Heart right ventricle (tissue), 16 donors: ENCODE measurements around the gene TAS2R43. TPM values are rescaled to one million over a fixed set of nuclear protein-coding genes. Genes with fewer than 3 reads are reported as not detected.
"Not testable (repeated sequence)": the region's sequence is repeated elsewhere in the genome, so short reads cannot be mapped to it uniquely, and the experiment has no call there.

ENCODE experiments used
- ATAC-seq, 8 donors: fragments of 200-7000 bp; cut with Tn5 transposase; one replicate each; pipeline ENCODE4 v1.9.1; 2020; ENCODE audit warnings: mild to moderate bottlenecking in 8 of 8, moderate library complexity in 8 of 8, moderate number of reproducible peaks in 1 of 8
- DNase-seq, 2 donors: peaks; one replicate each; pipeline ENCODE4 v3.0.0-alpha.2; 2020
- H3K27ac ChIP-seq, 10 donors: fragments of 200-600 bp; sonication (generic) in 2 of 10; one replicate each; pipeline versions ENCODE4 v1.5.0 to v1.8.0; 2020 to 2022; ENCODE audit warnings: mild to moderate bottlenecking in 3 of 10
- H3K27me3 ChIP-seq, 7 donors: fragments of 200-600 bp; one replicate each; pipeline ENCODE4 v1.8.0; 2021 to 2022; ENCODE audit warnings: mild to moderate bottlenecking in 2 of 7
- H3K36me3 ChIP-seq, 9 donors: fragments of 200-600 bp; sonication (generic) in 1 of 9; one replicate each; pipeline versions ENCODE4 v1.5.0 to v1.8.0; 2020 to 2022; ENCODE audit warnings: mild to moderate bottlenecking in 2 of 9
- H3K4me1 ChIP-seq, 9 donors: fragments of 200-600 bp; sonication (generic) in 1 of 9; one replicate each; pipeline versions ENCODE4 v1.5.0 to v1.8.0; 2020 to 2022; ENCODE audit warnings: mild to moderate bottlenecking in 4 of 9
- H3K4me3 ChIP-seq, 10 donors: fragments of 200-600 bp; sonication (generic) in 2 of 10; one replicate each; pipeline versions ENCODE4 v1.5.0 to v1.8.0; 2020 to 2022; ENCODE audit warnings: mild to moderate bottlenecking in 7 of 10, moderate library complexity in 2 of 10
- H3K9me3 ChIP-seq, 11 donors: fragments of 200-600 bp in 10 of 11; sonication (generic) in 2 of 11; one replicate each; pipeline versions ENCODE4 v1.5.0 to v1.8.0; 2013 to 2022; ENCODE audit warnings: mild to moderate bottlenecking in 2 of 11, control low read depth in 1 of 11, moderate library complexity in 1 of 11
- WGBS, 2 donors: extraction: QIAGEN DNeasy Blood & Tissue Kit; methylation state at CpG; one replicate each; pipeline ENCODE4 v1.1.7; 2013; ENCODE audit warnings: inconsistent platforms in 1 of 2; 5-methylcytosine and 5-hydroxymethylcytosine counted together
- intact Hi-C, 10 donors: fragments of 100-400 bp; cut with DNase I; formaldehyde crosslinking; loops; one replicate each; pipeline versions ENCODE4 v1.11.1 to v1.14.2; 2022
- polyA plus RNA-seq, 2 donors: library from polyadenylated mRNA; stranded (reverse); fragments of 200-250 nt; gene quantifications; one replicate each; pipeline ENCODE4 v1.2.3, GENCODE V29; 2013
- total RNA-seq, 10 donors: library from RNA; stranded (reverse); fragmentation: NEBNext Ultra II Directional in 3 of 10; extraction: Animal tissue kit (Norgen Biotek cat#: 25700) in 3 of 10; gene quantifications; one replicate each; pipeline versions ENCODE4 v1.2.1 to v1.2.4, GENCODE V29; 2021 to 2023
- TF ChIP-seq, protein P1 (sequence below), 9 donors: fragments of 200-600 bp; sonication (generic) in 2 of 9; IDR thresholded peaks; one replicate each; pipeline versions ENCODE4 v1.5.0 to v1.8.0; 2021 to 2022; ENCODE audit warnings: antibody characterized with exemption in 9 of 9, mild to moderate bottlenecking in 5 of 9, moderate library complexity in 1 of 9
- donor health status: Arrhythmogenic right ventricular cardiomyopathy.
- donor health status: ischemic (EF 13 %, LVEDD 7.1; RV severe dilation, severe dysfunction).
- donor health status: healthy with polysubstance abuse.
- donor health status: DM: no; HTN: yes; CAD: no.
- donor health status: DM: no; HTN: no; CAD: no.
- donor health status: ischemic (EF 25% LVEDD 6.9; RV normal size, moderate dysfunction).
- donor health status: ischemic (EF 25% LVEDD 5.7; RV mildly dilated, moderate dysfunction).
- donor health status: healthy.
- donor health status: DM: yes; HTN: yes; CAD: no.
- donor health status: Ischemic cardiomyopathy.
- donor health status: ischemic (EF 35%, LVEDD 5.7; RV mildly dilated, moderate dysfunction).
- donor health status: nonischemic (EF 11% LVEDD 7.7; RV severe dilation, severe dysfunction).
- donor health status: DM: yes; HTN: yes; CAD: no.
- donor health status: PGD.
- donor health status: ischemic (EF 29% LVEDD 5.4; RV normal size, mild dysfunction).
- donor health status: nonischemic (EF 23%, LVEDD 6.1; RV moderate dilation, normal function).

The TAS2R43 gene
- total and polyA plus RNA-seq, 12 donors = 0.28 to 0.53 (median 0.31) TPM; not detected in 8

DNA sequence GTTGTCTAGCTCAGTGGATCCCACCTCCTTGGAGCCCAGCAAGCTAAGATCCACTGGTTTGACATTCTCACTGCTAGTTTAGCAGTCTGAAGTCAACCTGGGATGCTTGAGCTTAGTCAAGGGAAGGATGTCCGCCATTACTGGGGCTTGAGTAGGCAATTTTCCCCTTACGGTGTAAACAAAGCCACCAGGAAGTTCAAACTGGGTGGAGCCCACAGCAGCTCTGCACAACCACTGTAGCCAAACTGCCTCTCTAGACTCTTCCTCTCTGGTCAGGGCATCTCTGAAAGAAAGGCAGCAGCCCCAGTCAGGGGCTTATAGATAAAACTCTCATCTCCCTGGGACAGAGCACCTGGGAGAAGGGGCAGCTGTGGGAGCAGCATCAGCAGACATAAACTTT lies 16.7 kb upstream of the TAS2R43 start:
- WGBS, 2 donors = 78 to 88% methylated on average over 2 of the region's 2 CpGs
- TF ChIP-seq, protein P1, sequence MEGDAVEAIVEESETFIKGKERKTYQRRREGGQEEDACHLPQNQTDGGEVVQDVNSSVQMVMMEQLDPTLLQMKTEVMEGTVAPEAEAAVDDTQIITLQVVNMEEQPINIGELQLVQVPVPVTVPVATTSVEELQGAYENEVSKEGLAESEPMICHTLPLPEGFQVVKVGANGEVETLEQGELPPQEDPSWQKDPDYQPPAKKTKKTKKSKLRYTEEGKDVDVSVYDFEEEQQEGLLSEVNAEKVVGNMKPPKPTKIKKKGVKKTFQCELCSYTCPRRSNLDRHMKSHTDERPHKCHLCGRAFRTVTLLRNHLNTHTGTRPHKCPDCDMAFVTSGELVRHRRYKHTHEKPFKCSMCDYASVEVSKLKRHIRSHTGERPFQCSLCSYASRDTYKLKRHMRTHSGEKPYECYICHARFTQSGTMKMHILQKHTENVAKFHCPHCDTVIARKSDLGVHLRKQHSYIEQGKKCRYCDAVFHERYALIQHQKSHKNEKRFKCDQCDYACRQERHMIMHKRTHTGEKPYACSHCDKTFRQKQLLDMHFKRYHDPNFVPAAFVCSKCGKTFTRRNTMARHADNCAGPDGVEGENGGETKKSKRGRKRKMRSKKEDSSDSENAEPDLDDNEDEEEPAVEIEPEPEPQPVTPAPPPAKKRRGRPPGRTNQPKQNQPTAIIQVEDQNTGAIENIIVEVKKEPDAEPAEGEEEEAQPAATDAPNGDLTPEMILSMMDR (IDR thresholded peaks at IDR 0.05) = no peak
- H3K4me3 ChIP-seq = no peak overlapping the region
- intact Hi-C loops = no loop called here
- H3K9me3 ChIP-seq = peaks cover 0 to 42% (median 5%) of the 10 kb centered on the region in 11 donors
- H3K36me3 ChIP-seq = peaks cover 0 to 11% (median 0%) of the 10 kb centered on the region in 9 donors
- no peaks in the 10 kb centered on the region for H3K27me3 ChIP-seq
- no peaks in the 10 kb centered on the region for H3K4me1 ChIP-seq
- no peak for ATAC-seq
- DNase-seq = no peak
- no peak overlapping the region for H3K27ac ChIP-seq

- intact Hi-C loops = no loop called here
- 61 to 71% methylated on average over 1 of the region's 1 CpG for WGBS, 2 donors
Measured at GRCh38 chr12:11107719-11108118, 15.6 kb upstream of the TAS2R43 start.

GRCh38 chr12:11106288-11106687 lies 14.2 kb upstream of the TAS2R43 start:
- Histone ChIP-seq H3K4me1 (no peaks in the 10 kb centered on the region), H3K27me3 (no peaks in the 10 kb centered on the region), H3K36me3 (peaks cover 0 to 11% (median 0%) of the 10 kb centered on the region in 9 donors), H3K9me3 (peaks cover 0 to 37% (median 1%) of the 10 kb centered on the region in 11 donors), H3K27ac (no peak overlapping the region), H3K4me3 (no peak overlapping the region)
- WGBS, 2 donors = 96% methylated on average over 2 of the region's 2 CpGs
- TF ChIP-seq, protein P1 (IDR thresholded peaks at IDR 0.05) = no peak
- no peak for ATAC-seq
- intact Hi-C loops = no loop called here
- no peak for DNase-seq

More at GRCh38 chr12:11107719-11108118, 15.6 kb upstream of the TAS2R43 start:
- DNase-seq (no peak), ATAC-seq (no peak)
- H3K9me3 ChIP-seq = peaks cover 0 to 44% (median 5%) of the 10 kb centered on the region in 11 donors
- no peaks in the 10 kb centered on the region for H3K27me3 ChIP-seq
- no peaks in the 10 kb centered on the region for H3K4me1 ChIP-seq
- H3K36me3 ChIP-seq = peaks cover 0 to 11% (median 0%) of the 10 kb centered on the region in 9 donors
- no peak overlapping the region for H3K4me3 ChIP-seq
- no peak overlapping the region for H3K27ac ChIP-seq
- TF ChIP-seq, protein P1 (IDR thresholded peaks at IDR 0.05) = no peak

DNA sequence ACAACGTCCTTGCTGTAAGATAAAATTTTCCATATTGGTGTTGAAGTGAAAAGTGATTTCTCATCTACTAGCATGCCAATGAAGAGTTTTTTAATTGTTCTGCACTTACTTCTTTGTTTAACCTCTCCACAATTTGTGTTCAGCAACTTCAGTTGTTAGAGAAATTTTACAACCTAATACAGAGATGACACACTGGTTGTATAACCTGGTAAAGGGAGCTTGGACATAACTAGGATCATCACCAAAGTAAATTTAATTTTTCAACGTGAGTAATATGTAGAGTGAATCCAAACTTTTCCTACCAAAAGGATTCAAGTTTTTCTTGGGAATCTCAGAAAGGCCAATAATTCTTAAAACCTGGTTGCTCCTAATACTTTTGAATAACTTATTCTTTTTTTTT lies 13.4 kb upstream of the TAS2R43 start:
- intact Hi-C loops = no loop called here
- WGBS, 2 donors = 45 to 51% methylated on average over 2 of the region's 2 CpGs
- TF ChIP-seq, protein P1 (IDR thresholded peaks at IDR 0.05) = no peak
- H3K27ac ChIP-seq = no peak overlapping the region
- DNase-seq = no peak
- no peak for ATAC-seq
- no peak overlapping the region for H3K4me3 ChIP-seq
- no peaks in the 10 kb centered on the region for H3K4me1 ChIP-seq
- H3K9me3 ChIP-seq = peaks cover 0 to 30% (median 0%) of the 10 kb centered on the region in 11 donors
- peaks cover 0 to 13% (median 0%) of the 10 kb centered on the region in 9 donors for H3K36me3 ChIP-seq
- H3K27me3 ChIP-seq = no peaks in the 10 kb centered on the region

GRCh38 chr12:11094910-11095309 lies 2.8 kb upstream of the TAS2R43 start:
- H3K4me3 ChIP-seq, ATAC-seq, H3K27ac ChIP-seq, H3K36me3 ChIP-seq, H3K27me3 ChIP-seq, H3K4me1 ChIP-seq, intact Hi-C loops, DNase-seq, H3K9me3 ChIP-seq: not testable (repeated sequence)
- WGBS, 2 donors = no CpG with 5 or more reads among the region's 2 CpGs
